GM21529 (cell line): Measurements from ENCODE around the gene MAP2K3.
"Not testable (repeated sequence)": the region's sequence is repeated elsewhere in the genome, so short reads cannot be mapped to it uniquely, and the experiment has no call there.

Experiments used
- ATAC-seq: cut with Tn5 transposase; IDR thresholded peaks from one replicate; pipeline ENCODE4 v1.9.1; 2021; ENCODE audit not compliant: unreplicated experiment

The MAP2K3 gene

GRCh38 chr17:21310061-21310765 is 25.7 kb downstream of the MAP2K3 start:
- ATAC-seq: not testable (repeated sequence)

DNA sequence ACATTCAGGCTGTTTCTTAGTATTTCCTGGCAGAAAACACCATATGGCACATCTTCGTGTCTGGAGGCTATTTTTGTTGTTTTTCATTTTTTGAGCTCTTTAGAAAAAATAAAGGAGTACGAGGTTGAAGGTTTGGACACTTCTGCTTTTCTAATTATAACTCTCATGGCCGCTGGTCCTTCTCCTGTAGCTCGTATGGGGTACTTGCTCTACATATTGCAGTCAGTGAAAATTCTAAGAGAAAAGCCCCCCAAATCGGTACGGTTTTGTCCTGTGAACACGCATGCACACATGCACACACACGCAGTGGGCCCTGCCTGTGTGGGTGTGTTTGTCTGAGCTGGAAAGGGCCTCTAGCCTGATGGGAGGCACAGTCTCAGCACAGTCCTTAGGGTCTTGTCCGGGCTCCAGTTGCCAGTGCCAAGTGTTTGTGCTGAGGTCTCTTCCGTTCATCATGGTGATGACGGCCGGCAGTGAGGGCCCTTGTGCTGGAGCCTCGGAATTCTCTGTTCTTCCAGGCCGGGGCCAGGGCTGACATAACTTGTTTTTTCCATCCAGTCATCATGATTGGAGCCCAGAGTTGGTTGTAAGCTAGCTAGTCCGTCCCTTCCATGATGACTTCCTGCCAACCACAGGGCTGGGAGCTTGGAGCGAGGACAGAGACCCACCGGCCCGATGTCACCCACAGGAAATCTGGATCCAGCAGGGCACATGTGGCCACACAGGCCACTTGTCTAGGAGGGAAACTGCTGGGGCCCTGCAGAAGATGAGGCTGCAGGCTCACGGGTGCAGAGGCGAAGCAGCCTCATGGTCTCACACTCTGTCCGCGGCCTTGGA is 26.5 kb downstream of the MAP2K3 start:
- ATAC-seq: not testable (repeated sequence)

GRCh38 chr17:21313320-21313719 is 28.8 kb downstream of the MAP2K3 start:
- ATAC-seq: no peak

GRCh38 chr17:21313761-21314160 is 29.2 kb downstream of the MAP2K3 start:
- not testable (repeated sequence) for ATAC-seq

DNA sequence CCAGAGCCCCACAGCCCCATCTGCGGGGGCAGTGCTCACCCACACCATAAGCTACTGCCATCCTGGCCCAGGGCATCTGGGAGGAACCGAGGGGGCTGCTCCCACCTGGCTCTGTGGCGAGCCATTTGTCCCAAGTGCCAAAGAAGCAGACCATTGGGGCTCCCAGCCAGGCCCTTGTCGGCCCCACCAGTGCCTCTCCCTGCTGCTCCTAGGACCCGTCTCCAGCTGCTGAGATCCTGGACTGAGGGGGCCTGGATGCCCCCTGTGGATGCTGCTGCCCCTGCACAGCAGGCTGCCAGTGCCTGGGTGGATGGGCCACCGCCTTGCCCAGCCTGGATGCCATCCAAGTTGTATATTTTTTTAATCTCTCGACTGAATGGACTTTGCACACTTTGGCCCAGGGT is 29.8 kb downstream of the MAP2K3 start:
- not testable (repeated sequence) for ATAC-seq

GRCh38 chr17:21314701-21315111 is 30.2 kb downstream of the MAP2K3 start:
- ATAC-seq: not testable (repeated sequence)

- not testable (repeated sequence) for ATAC-seq
These were observed 30.9 kb downstream of the MAP2K3 start for GRCh38 chr17:21315246-21316000.

DNA sequence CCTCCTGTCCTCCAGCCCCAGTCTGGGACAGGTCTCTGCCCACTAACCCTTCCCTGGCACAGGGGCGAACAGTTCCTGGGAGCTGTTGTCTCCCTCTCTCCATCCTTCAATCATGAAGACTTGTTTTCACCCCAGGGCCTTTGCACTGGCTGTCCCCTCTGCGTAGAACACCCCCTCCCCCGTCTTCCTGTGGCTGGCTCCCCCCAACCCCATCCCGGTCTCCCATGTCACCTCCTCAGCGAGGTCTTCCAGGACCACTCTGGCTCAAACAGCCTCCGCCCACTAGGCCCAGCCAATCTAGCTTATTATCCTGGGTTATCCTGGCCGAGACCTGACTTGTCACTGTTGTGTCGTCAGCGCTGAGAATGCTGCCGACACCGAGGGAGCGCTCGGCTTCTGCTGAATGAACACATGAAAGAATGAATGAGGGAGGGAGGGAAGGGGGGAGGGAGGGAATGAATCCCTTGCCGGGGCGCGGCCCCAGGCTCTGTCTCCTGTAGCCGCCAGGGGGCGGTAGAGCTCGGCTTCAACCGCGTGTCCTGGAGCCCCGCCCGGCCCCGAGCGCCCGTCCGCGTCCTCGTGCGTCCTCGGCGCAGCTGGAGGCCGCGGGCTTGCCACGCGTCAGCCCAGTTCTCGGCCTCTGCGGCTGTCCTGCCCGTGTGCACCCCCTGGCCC is 31.8 kb downstream of the MAP2K3 start:
- ATAC-seq: peak; percentile 64

- ATAC-seq: peak; percentile 9
These were observed 32.5 kb downstream of the MAP2K3 start for GRCh38 chr17:21316887-21317500.

GRCh38 chr17:21317821-21318220 is 33.3 kb downstream of the MAP2K3 start:
- ATAC-seq: not testable (repeated sequence)

GRCh38 chr17:21318439-21318838 is 33.9 kb downstream of the MAP2K3 start:
- ATAC-seq: no peak

DNA sequence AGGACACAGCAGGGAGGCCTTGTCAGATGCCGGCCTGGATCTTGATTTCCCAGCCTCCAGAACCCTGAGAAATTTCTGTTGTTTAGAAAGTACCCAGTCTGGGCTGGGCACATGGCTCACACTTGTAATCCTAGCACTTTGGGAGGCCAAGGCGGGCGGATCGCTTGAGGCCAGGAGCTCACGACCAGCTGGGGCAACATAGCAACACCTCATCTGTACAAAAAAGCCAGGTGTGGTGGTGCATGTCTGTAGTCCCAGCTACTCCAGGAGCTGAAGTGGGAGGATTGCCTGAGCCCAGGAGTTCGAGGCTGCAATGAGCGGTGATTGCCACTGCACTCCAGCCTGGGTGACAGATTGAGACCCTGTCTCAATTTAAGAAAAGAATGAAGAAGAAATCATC is 34.3 kb downstream of the MAP2K3 start:
- ATAC-seq: not testable (repeated sequence)

- not testable (repeated sequence) for ATAC-seq
These were observed 34.7 kb downstream of the MAP2K3 start for GRCh38 chr17:21319256-21319655.

DNA sequence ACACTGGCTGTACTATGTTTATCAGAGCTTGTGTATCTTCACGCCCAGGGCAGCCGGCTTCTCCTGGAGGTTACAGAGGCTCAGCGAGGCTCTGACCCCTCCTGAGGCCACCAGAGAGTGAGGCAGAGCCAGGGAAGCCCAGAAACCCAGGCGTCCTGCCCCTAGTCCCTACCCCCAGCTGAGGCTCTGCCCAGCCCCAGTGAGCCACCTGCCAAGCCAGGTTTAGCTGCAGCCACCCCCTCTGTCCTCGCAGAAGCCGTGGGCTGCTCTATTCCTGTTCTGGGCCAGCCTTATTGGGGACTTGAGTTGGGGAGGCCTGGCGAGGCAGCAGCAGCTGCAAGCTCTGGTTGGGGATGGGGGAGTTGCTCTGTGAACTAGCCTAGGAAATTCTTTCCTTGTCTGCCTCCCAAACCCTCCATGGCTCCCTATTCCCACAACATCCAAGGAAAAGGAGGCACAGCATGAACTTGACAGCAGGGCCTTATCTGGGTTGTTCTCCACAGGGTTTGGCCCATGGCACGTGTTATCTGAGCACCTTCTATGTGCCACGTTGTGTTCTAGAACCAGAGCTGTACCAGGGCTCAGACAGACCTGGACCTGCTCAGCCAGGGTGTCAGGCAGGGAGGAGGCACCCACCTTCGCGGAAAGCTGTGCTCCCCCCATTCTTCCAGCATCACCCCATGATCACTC is 35.3 kb downstream of the MAP2K3 start:
- ATAC-seq: not testable (repeated sequence)

DNA sequence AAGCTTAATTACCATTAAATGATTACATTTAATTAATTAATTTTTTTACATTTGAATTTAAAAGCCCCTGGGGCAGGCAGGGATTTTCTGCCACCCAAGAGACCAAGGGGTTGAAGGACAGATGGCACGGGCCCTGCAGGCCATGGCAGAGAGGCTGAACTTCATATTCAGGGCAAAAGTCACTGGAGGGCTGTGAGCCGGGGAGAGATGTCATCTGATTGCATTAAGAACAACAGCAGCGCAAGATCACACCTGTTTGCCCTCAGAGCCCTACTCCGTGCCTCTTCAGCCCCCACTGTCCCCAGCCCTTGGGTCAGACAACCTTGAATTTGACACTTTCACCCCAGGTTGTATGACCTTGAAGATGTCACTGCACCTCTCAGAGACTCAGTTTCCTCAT is 35.9 kb downstream of the MAP2K3 start:
- ATAC-seq: not testable (repeated sequence)

- not testable (repeated sequence) for ATAC-seq
These were observed 36.5 kb downstream of the MAP2K3 start for GRCh38 chr17:21321061-21321460.

DNA sequence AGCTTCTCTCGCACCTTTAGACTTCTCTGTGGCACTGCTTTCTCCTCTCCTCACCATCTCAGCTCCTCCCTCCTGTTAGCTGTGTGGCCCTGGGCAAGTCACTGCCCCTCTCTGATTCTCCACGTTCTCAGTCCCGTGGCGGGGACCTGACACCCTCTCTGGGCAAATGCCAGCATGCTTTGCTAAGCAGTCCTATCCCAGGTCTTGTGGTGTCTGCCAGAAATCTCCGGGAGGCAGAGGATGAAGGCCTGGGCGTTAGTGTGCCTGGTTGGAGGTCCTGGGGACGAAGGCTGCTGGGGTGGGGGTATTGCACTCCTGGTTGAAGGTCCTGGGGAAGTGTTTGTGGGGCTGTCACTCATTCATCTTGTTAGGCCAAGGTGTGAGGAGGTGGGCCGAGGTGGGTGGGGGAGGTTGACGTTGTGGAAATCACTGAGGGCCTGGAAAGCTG is 37.3 kb downstream of the MAP2K3 start:
- ATAC-seq: not testable (repeated sequence)

DNA sequence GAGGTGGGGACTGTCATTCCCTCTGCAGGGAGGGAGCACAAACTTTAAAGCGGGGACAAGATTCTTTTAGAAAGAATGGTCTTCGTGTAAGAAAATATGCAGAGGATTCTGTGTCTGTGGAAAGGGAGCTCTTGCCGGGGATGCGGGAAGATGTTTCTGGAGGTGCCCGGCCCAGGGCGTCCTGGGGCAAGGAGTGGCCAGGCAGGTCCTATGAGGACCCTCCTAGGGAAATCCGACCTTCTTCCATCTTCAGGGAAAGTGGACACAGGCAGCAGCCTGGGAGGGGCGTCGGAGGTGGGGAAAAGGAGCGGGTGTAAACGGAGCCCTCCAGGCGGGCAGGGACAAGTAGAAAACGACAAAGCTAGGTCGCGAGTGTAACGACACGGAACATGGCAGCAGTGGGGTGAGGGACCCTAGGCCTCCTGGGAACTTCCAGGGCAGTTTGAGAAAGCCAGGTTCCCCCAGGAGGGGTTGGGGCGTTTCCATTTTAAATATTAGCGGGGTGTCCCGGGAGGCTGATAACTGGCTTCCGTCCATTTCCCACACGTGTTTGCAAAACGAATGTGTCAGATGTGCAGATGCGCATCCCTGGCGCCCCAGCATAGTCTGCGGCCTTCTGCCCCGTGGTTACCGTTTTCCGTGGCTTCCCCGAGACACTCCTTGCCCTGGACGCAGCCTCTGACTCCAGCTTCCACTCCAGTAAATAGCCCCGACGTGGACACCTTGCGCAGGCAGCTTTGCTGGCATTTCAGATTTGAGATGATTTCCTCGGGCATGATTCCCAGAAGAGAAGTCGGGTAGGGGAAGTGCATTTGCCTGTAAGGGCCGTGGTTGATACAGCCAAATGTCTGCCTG is 39.0 kb downstream of the MAP2K3 start:
- ATAC-seq: not testable (repeated sequence)

- ATAC-seq: not testable (repeated sequence)
These were observed 40.2 kb downstream of the MAP2K3 start for GRCh38 chr17:21324741-21325140.
